Activated CD4-positive, CD25-positive, alpha-beta regulatory T cell treated with anti-CD3 and anti-CD28 coated beads, Interleukin-2, amount 50 U/mL, for 16 hours (primary cell): Measurements from ENCODE around the gene EHBP1L1.
A peak's percentile ranks its signal among the peaks of the same experiment; 100 is the strongest.
"Not testable (repeated sequence)": the region's sequence is repeated elsewhere in the genome, so short reads cannot be mapped to it uniquely, and the experiment has no call there.

Experiments
- DNase-seq: peaks from one replicate; pipeline ENCODE4 v3.0.0-alpha.2; 2020; ENCODE audit warnings: low read depth, low spot score

The EHBP1L1 gene

GRCh38 chr11:65560555-65561418 is 15.1 kb upstream of the EHBP1L1 start:
- DNase-seq, result no peak

- no peak for DNase-seq
Measured at GRCh38 chr11:65562020-65562419, 13.8 kb upstream of the EHBP1L1 start.

- DNase-seq, result no peak
Measured at GRCh38 chr11:65562788-65563187, 13.1 kb upstream of the EHBP1L1 start.

- no peak for DNase-seq
Measured at GRCh38 chr11:65563601-65564000, 12.3 kb upstream of the EHBP1L1 start.

GRCh38 chr11:65564879-65565559 is 10.8 kb upstream of the EHBP1L1 start:
- DNase-seq, result not testable (repeated sequence)

GRCh38 chr11:65565624-65566453 is 10.0 kb upstream of the EHBP1L1 start:
- no peak for DNase-seq

- DNase-seq, result peak; percentile 55
Measured at GRCh38 chr11:65569164-65569972, 6.5 kb upstream of the EHBP1L1 start.

GRCh38 chr11:65569973-65570918 is 5.6 kb upstream of the EHBP1L1 start, which contains the start of gene ZNRD2:
Gene ZNRD2 (plus strand): TSS chr11:65570477. CDS start chr11:65570492, 15 bp downstream.
- peak; percentile 95 for DNase-seq

GRCh38 chr11:65571420-65571819 is 4.4 kb upstream of the EHBP1L1 start:
- DNase-seq, result no peak

- DNase-seq, result no peak
Measured at GRCh38 chr11:65571940-65572339, 3.9 kb upstream of the EHBP1L1 start.

- peak; percentile 78 for DNase-seq
Measured at GRCh38 chr11:65572356-65573051, 3.3 kb upstream of the EHBP1L1 start, which contains the start of gene FAM89B. Gene FAM89B (plus strand): TSS chr11:65572538. CDS start chr11:65572670, 132 bp downstream.

- no peak for DNase-seq
Measured at GRCh38 chr11:65573391-65574079, 2.3 kb upstream of the EHBP1L1 start.

- DNase-seq, result peak; percentile 63
Measured at GRCh38 chr11:65574109-65574810, 1.6 kb upstream of the EHBP1L1 start.

GRCh38 chr11:65574811-65575567 is 864 bp upstream of the EHBP1L1 start:
- no peak for DNase-seq

GRCh38 chr11:65576232-65576866 is 496 bp downstream of the EHBP1L1 start:
- DNase-seq, result no peak

- DNase-seq, result no peak
Measured at GRCh38 chr11:65576867-65577755, 1.3 kb downstream of the EHBP1L1 start.
